GM19455 (cell line): ENCODE measurements around the gene MRPL28.

Experiments
- ATAC-seq: cut with Tn5 transposase; IDR thresholded peaks from one replicate; pipeline ENCODE4 v1.9.1; 2021; ENCODE audit not compliant: unreplicated experiment

Gene MRPL28

DNA sequence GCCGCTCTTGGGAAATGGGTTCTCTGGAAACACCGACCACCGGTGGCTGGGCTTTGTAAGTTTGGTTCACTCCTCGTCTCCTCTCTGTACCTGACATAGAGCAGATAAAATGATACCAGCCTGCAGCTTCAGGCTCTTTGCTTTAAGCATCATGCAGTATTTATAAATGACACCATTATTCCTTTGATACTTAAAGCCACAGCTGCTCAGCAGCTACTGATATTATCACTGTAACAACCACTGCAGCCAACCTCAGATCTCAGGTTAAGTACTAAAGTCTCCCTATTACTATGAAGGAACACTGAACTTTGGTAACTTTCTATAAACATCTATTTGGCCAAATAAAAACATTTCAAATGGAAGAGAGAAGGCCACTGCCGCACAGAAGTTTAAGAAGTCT lies 52.8 kb downstream of the MRPL28 start:
- ATAC-seq: no peak
